COLO668 (cell line): Measurements from ENCODE around the gene SOX5.

Source experiments
- DNase-seq: peaks from one replicate; lab custom pipeline; 2025; ENCODE audit not compliant: unreplicated experiment; lab: John Stamatoyannopoulos, UW

Gene SOX5

DNA sequence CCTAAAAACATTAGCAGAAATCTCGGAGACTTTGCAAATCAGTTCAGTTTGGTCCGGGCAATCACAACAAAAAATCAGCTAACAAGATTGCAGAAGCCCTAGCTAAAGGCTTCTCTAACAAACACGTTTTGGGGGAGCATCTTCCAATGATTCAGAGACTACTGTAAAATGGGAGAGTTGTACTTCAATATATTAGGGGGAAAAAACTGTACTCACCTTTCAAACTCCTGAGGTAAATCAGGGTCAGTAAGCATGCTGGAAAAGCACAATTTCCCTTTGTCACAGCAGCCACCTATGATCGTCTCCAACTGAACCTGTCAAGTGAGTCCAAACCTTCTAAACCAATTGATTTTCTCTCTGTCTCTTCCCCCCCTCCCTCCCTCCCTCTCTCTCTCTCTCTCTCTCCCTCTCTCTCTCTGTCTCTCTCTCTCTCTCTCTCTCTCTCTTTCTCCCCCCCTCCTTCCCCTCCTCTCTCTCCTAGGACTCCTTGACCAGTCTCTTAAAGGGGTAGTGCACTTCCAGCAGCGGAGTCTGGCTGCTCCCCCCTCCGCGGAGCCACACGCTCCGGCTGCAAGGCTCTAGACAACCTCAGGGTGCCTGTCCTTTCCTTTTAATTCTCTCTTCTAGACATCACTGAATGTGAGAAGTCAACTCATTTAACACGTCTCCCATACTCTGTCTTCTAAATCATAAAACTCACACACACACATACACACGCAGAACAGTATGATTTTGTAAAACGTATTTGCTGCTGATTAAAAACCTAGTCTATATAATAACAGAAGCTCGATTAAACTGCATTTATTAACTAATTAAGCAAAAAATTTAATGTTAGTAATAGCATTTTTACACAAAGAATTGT lies at the start of gene SOX5:
TSS of gene SOX5 (minus strand) at position 323 of the 862 bp plus-strand sequence. CDS start at position 254, 69 bp downstream.
- DNase-seq: no peak

DNA sequence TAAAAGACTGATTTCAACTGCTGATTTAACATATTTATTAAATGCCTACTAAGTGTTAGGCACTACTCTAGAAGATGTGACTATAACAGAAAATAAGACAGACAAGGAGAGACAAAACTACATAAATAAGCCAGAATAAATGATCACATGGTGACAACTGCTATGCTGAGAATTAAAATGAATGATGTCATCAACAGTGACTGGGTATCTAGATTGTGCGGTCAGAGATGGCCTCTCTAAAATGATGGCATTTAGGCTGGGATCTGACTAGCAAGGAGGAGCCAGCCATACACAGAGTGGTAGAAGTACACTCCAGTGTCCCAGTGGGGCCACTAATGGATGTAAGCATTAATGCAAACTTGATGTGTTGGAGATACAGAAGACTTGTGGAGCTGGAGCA lies 37.6 kb upstream of the SOX5 start:
- DNase-seq: no peak

DNA sequence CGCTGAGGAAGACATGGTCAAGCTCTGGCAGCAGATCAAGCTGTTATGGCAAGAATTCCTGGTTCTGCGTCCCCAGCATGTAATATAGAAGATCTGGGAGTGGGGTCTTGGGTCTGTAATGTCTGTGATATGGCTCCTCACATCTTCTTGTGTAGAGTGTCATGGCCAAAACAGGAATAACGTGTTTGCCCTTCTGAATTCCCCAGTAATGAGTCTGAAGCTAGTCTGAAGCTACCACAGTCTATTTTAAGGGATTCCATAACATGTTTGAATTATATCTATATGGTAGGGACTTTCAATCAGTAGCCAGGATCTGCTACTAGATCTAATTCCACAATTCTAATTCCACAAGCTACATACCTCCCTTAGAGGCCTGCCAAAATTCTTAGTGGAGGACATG lies 31.4 kb upstream of the SOX5 start:
- DNase-seq: no peak

GRCh38 chr12:23964812-23965211 lies 15.3 kb upstream of the SOX5 start:
- no peak for DNase-seq

- DNase-seq: no peak
Measured at GRCh38 chr12:23959826-23960225, 10.4 kb upstream of the SOX5 start.

DNA sequence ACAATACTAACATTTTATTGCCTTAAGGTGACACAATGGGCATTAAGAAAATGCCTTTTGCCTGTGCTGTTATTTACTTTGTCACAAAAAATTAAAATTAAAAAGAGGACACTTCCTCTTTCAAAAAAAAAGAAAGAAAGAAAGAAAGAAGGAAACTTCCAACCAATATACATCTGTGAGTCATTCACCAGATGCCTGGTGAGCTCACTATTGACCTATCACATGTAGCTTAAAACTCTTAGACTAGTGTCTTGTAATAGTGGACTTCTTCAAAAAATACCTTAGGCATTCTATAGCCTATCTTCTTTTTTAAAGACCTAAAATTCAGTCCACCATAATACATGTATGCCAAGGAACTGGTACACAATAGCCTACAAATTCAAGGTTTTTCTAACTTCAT lies 4.9 kb upstream of the SOX5 start:
- DNase-seq: no peak

GRCh38 chr12:23952071-23952470 lies 2.6 kb upstream of the SOX5 start:
- no peak for DNase-seq

DNA sequence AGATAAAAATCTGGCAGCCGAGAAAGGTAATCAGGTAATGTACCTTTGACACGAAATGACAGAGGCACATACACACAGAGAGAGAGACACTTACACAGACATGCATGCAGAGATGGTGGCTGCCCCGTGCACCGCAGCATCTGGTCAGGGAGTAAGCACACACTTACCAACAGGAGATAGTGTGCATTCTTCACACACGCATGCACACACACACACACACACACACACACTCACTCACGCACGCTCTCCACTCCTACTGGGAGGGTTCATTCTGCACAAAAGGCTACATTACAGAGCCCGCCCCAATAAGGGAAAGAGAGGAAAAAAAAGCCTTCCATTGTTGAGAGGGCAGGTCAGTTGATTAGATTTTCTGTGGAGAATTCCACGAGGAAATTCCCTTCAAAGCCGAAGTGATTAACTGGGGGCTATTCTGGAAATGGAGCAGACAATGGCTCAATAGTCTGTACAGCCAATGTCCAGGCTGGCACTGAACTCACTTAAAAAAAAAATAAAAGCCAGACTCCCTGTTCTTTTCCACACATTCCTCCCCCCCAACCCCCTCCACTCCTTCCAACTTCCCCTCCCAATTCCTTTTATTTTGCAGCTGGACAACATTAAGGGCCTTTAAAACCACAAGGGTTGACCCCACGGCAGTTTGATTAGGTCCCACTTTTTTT lies 1.4 kb upstream of the SOX5 start:
- DNase-seq: no peak

DNA sequence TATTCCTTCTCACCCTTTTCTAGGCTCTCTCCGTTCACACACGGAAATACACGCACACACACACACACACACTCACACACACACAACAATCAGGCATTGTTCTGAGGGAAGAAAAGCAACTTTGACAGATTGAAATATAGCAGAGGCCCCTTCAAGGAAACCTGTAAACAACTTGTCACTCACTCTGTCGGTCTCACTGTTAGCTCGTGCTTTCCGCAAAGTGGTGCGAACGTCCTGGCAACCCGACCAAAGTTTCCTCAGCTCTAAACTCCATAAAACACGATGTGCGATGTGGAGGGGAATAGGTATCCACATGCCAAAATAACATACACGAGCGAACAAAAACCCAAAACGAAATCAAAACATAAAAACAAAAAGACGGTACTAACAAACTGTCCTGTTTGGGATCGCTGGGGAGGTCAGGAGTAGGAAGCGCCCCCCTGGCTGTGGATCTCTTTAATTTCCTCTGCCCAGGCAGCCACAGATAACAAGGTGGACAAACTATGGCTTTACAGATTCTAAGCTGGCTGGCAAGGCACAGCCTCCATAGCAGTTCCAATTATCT lies 822 bp upstream of the SOX5 start:
- DNase-seq: no peak

DNA sequence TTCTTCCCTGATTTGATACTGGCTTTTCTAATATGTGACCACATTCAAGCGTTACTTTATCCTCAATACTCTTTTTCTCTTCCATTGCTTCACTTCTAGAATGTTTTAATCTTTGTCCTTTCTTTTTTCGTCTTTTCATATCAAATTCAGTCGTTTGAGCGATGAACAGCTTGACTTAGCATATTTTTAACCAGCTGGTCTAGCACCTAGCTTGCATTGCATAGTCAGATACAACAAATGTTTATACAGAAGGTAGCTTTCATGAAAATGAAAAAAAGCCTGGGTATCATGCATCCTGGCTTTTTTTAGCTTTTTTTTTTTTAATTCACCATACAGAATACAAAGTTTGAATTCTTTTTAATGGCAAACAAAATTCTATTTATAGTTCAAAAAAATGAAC lies 1.2 kb downstream of the SOX5 start:
- no peak for DNase-seq

DNA sequence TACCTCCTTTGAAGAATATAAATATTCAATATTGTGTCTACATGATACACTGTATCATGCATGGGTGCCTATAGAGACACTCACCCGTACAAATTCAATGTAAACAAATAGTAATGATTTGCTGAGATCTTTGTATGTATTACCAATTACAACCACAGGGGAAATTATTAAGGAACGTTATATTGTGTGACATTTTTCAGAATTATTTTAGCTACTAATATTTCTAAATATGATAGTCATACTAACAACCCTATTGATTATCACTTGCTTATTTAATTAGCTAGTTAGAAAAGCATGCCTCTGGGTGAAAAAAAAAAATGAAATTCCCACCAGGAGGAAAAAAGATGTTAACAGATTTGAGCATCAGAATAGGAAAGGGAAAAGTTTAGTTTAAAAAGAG lies 2.1 kb downstream of the SOX5 start:
- no peak for DNase-seq

DNA sequence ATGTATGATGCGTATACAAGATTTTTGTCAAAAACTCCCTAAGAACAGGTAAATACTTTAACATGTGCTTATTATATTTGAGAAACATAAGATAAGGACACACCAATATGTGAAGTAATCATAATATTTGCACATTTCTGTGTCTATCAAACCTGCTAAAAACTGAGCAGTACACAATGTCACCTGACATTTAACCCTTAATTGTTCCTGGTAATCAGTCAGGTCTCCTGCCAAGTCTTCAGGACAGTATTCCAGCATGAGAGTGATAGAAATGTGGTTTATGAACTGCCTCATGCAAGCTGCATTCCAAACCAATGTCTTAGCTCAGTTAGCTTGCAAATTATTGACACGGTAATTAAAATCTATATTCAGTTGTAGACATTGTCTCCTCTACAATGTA lies 4.2 kb downstream of the SOX5 start:
- DNase-seq: no peak

DNA sequence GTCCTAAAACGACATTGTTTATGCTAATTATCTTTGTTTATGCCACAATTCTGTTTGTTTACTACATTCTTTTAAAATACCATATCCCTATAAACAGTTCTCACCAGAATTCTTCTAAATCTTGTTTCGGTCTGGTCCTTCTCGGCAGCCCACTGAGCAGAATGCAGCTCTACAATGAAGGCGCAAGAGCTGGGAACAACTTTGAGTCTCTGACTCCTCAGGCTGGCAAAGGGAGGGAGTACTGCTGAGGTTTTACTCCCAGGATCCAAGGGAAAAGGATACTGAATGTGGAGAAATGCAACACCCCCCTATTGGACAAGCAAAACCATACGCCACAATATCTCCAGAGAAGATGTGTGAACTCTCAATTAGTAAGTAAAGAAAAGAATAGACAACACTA lies 5.4 kb downstream of the SOX5 start:
- no peak for DNase-seq

DNA sequence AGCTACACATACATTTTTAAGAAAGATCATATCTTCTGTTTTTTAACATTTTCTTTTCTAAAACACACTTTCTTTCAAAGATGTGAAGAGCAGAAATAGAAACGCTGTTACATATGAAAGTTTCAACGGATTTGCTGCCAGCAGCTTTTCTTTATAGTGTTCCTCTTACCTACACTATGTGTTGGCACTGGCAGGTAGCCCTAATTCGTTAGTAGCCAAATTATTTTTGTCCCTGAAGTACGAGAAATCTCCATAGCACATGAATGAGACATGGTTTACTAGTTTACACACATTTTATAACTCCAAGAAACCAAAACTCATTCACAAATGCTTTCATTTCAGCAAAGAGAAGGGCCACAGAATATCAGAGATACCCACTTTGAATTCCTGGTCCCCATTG lies 6.6 kb downstream of the SOX5 start:
- DNase-seq: no peak

DNA sequence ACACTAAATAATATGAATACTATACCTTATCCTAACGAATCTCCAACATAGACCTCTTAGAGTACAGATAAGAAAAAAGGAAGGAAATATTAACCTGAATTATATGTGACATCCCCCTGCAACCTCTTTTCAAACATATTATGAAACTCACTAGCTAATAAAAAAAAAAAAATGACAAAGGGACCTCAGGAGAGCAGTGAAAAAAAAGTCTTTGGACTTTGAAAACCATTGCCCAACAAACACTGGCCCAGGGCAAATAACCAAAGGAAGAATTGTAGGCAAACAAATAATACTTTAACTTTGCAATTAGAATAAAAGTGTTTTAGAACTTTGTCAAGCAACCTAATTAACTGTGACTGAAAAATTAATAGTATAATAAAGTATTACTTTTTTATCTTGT lies 7.7 kb downstream of the SOX5 start:
- no peak for DNase-seq

GRCh38 chr12:23938422-23938821 lies 11.0 kb downstream of the SOX5 start:
- DNase-seq: no peak

- no peak for DNase-seq
Measured at GRCh38 chr12:23931176-23931575, 18.3 kb downstream of the SOX5 start.

GRCh38 chr12:23930599-23930998 lies 18.9 kb downstream of the SOX5 start:
- no peak for DNase-seq

DNA sequence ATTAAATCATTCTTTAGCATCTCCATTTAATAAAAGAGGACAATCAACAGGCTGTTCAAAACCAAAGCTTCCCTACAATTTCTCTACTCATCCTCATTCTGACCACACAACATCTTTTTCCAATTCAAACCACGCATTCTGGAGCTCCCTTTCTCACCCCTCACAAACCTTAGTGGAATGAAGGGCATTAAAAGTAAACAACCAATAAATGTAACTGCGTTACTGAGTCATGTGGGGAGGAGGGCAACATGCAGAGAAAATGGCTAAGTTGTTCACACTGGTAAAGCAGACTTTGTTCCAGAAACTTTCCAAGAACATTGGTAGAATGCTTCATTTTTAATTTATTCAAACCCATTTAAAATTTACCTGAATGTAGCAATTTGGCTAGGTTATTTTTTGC lies 19.6 kb downstream of the SOX5 start:
- DNase-seq: no peak

- DNase-seq: no peak
Measured at GRCh38 chr12:23927907-23928306, 21.6 kb downstream of the SOX5 start.

GRCh38 chr12:23921099-23921856 lies 28.2 kb downstream of the SOX5 start:
- DNase-seq: no peak

GRCh38 chr12:23911574-23911973 lies 37.9 kb downstream of the SOX5 start:
- DNase-seq: no peak
